ENCODE results near the gene TPRN.

Gene TPRN

DNA sequence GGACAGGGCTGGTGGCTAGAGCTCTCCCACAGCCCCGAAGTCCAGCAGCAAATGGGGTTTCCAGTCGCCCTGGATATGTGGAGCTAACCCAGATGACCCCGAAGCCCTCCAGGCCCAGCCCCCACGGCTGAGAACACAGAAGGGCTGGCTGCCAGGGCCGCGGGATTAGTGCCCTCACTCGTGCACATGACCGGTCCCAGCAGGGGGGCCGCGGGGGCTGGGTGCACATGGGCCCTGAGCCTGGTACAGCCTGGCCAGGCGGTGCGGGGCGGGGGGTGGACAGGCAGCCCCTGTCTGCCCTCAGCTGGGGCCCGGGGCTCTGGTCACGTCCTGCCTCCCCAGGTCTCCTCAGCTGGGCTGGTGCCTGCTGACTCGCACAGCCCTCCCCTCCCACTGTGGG lies 6.2 kb downstream of the TPRN start:
- no peak overlapping the region for H3K4me2 ChIP-seq (ENCODE audit: low read length)
- H3K9me3 ChIP-seq (ENCODE audit: control insufficient read depth, low read length): no peaks in the 10 kb centered on the region
- TF ChIP-seq, protein P1, sequence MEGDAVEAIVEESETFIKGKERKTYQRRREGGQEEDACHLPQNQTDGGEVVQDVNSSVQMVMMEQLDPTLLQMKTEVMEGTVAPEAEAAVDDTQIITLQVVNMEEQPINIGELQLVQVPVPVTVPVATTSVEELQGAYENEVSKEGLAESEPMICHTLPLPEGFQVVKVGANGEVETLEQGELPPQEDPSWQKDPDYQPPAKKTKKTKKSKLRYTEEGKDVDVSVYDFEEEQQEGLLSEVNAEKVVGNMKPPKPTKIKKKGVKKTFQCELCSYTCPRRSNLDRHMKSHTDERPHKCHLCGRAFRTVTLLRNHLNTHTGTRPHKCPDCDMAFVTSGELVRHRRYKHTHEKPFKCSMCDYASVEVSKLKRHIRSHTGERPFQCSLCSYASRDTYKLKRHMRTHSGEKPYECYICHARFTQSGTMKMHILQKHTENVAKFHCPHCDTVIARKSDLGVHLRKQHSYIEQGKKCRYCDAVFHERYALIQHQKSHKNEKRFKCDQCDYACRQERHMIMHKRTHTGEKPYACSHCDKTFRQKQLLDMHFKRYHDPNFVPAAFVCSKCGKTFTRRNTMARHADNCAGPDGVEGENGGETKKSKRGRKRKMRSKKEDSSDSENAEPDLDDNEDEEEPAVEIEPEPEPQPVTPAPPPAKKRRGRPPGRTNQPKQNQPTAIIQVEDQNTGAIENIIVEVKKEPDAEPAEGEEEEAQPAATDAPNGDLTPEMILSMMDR (IDR thresholded peaks at IDR 0.05): no peak
- H2AFZ ChIP-seq: no peak overlapping the region
- H3K27ac ChIP-seq: no peak overlapping the region
- peaks cover 9% of the 10 kb centered on the region for H3K4me1 ChIP-seq
- H3K79me2 ChIP-seq: peaks cover 9% of the 10 kb centered on the region
- no peaks in the 10 kb centered on the region for H3K27me3 ChIP-seq (ENCODE audit: control insufficient read depth, insufficient read depth, low read length)
- no peaks in the 10 kb centered on the region for H3K36me3 ChIP-seq (ENCODE audit: control insufficient read depth, insufficient read depth, low read length)
- H3K9ac ChIP-seq: no peak overlapping the region
- H3K4me3 ChIP-seq (ENCODE audit: low read depth, low read length): no peak overlapping the region

DNA sequence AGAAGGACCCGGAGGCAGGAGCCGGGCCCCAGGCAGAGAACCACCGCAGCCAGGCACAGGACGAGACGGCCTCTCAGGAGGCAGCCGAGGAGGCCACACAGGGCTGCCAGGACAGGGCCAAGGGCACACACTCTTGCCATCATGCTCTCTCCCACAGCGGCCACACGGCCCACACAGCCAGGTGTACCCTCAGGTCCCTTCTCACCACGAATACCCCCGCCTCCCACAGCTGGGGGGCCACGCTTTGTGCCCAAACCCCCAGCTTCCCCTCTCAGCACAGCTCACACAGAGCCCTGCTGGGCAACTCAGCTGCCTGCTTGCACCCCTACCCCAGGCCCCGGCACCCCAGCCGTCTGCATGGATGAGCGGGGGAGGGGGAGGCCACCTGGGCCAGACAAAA lies 6.8 kb downstream of the TPRN start:
- no peak overlapping the region for H3K4me2 ChIP-seq (ENCODE audit: low read length)
- no peak overlapping the region for H3K9ac ChIP-seq
- no peaks in the 10 kb centered on the region for H3K9me3 ChIP-seq (ENCODE audit: control insufficient read depth, low read length)
- TF ChIP-seq, protein P1 (IDR thresholded peaks at IDR 0.05): no peak
- no peaks in the 10 kb centered on the region for H3K27me3 ChIP-seq (ENCODE audit: control insufficient read depth, insufficient read depth, low read length)
- no peak overlapping the region for H3K4me3 ChIP-seq (ENCODE audit: low read depth, low read length)
- no peak overlapping the region for H2AFZ ChIP-seq
- H3K36me3 ChIP-seq (ENCODE audit: control insufficient read depth, insufficient read depth, low read length): no peaks in the 10 kb centered on the region
- H3K4me1 ChIP-seq: peaks cover 5% of the 10 kb centered on the region
- H3K79me2 ChIP-seq: peaks cover 9% of the 10 kb centered on the region
- no peak overlapping the region for H3K27ac ChIP-seq

DNA sequence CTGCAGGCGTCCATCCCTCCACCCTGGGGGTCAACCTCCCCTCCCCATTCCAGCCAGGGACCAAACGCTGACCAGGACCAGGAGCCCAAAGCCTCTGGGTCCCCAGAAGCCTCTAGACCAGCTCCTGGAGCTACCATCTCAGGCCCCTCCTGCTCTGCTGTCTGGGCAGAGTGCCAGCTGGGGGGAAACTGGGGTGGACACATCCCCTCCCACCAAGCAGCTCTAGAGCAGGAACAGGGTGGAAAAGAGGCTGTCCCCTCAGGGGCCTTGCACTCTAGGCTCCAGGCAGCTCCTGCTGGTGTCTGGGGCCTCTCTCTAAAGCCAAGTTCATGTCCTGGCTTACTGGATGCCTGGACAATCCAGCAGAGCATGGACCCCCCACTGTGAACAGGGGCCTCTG lies 7.7 kb downstream of the TPRN start:
- TF ChIP-seq, protein P1 (IDR thresholded peaks at IDR 0.05): no peak
- H3K27me3 ChIP-seq (ENCODE audit: control insufficient read depth, insufficient read depth, low read length): no peaks in the 10 kb centered on the region
- peaks cover 5% of the 10 kb centered on the region for H3K79me2 ChIP-seq
- no peak overlapping the region for H3K4me2 ChIP-seq (ENCODE audit: low read length)
- H3K4me3 ChIP-seq (ENCODE audit: low read depth, low read length): no peak overlapping the region
- no peak overlapping the region for H2AFZ ChIP-seq
- H3K27ac ChIP-seq: no peak overlapping the region
- H3K9ac ChIP-seq: no peak overlapping the region
- H3K9me3 ChIP-seq (ENCODE audit: control insufficient read depth, low read length): no peaks in the 10 kb centered on the region
- H3K4me1 ChIP-seq: peaks cover 5% of the 10 kb centered on the region
- no peaks in the 10 kb centered on the region for H3K36me3 ChIP-seq (ENCODE audit: control insufficient read depth, insufficient read depth, low read length)

DNA sequence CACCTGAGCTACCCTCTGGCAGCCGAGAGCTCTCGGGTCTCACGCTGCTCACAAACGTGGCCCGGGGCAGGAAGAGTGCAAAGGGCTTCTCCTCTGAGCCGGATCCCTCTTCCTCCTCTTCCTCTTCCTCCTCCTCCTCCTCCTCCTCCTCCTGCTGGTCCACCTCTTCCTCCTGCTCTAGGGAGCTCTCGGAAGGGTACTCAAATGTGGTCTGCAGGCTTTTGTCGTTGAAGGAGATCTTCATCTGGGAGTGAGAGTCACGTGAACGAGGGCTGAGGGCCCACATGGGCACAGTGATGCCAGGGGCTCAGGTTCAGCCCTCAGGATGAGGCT lies 8.1 kb downstream of the TPRN start:
- no peaks in the 10 kb centered on the region for H3K27me3 ChIP-seq (ENCODE audit: control insufficient read depth, insufficient read depth, low read length)
- H2AFZ ChIP-seq: no peak overlapping the region
- peaks cover 8% of the 10 kb centered on the region for H3K79me2 ChIP-seq
- H3K27ac ChIP-seq: no peak overlapping the region
- no peak overlapping the region for H3K4me3 ChIP-seq (ENCODE audit: low read depth, low read length)
- H3K4me1 ChIP-seq: peaks cover 8% of the 10 kb centered on the region
- no peaks in the 10 kb centered on the region for H3K9me3 ChIP-seq (ENCODE audit: control insufficient read depth, low read length)
- H3K9ac ChIP-seq: no peak overlapping the region
- H3K36me3 ChIP-seq (ENCODE audit: control insufficient read depth, insufficient read depth, low read length): no peaks in the 10 kb centered on the region
- H3K4me2 ChIP-seq (ENCODE audit: low read length): no peak overlapping the region
- TF ChIP-seq, protein P1 (IDR thresholded peaks at IDR 0.05): no peak

DNA sequence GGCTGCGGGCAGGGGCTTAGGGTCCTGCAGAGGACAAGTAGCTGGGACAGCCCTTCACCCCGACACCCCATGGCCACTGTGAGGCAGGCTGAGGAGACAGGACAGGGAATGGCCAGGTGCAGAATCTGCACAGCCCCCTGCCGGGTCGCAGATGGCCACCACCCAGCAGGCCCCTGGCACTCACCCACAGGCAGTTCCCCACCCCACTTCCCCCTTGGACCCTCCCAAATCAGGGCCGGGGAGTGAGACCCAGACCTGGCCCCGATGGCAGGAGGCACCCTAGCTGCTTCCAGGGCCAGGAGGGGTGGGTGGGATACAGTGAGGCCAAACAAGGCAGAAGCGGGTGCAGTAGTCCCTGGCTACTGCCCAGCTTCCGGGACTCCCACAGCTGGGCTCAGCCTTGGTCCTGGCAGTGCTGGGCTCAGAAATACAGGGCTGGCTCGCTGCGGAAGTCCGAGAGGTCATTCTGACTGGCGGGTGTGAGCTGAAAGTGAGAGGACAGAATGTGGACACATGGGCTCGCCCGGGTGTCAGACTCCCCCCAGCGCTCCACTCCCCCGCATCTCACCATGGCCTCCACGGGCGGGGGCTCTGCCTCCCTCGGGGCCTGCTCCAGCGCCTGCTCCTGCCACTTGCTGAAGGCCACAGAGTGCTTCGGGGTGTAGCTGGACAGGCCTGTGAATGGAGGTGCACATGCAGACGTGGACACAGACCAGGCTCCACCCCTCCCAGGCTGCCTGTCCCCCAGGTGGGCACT lies 8.7 kb downstream of the TPRN start:
- no peak overlapping the region for H3K4me2 ChIP-seq (ENCODE audit: low read length)
- TF ChIP-seq, protein P1 (IDR thresholded peaks at IDR 0.05): no peak
- peaks cover 9% of the 10 kb centered on the region for H3K79me2 ChIP-seq
- no peaks in the 10 kb centered on the region for H3K9me3 ChIP-seq (ENCODE audit: control insufficient read depth, low read length)
- H3K4me3 ChIP-seq (ENCODE audit: low read depth, low read length): no peak overlapping the region
- peaks cover 8% of the 10 kb centered on the region for H3K4me1 ChIP-seq
- H3K27me3 ChIP-seq (ENCODE audit: control insufficient read depth, insufficient read depth, low read length): no peaks in the 10 kb centered on the region
- no peak overlapping the region for H2AFZ ChIP-seq
- no peak overlapping the region for H3K27ac ChIP-seq
- no peak overlapping the region for H3K9ac ChIP-seq
- H3K36me3 ChIP-seq (ENCODE audit: control insufficient read depth, insufficient read depth, low read length): no peaks in the 10 kb centered on the region
